ENCODE measurements around the gene TPT1. TPM values are rescaled to one million over a fixed set of nuclear protein-coding genes. Genes with fewer than 3 reads are reported as not detected.
"Not testable (repeated sequence)": the region's sequence is repeated elsewhere in the genome, so short reads cannot be mapped to it uniquely, and the experiment has no call there.

The TPT1 gene
- total RNA-seq: 1,653 and 2,345 TPM in 2 replicates

DNA sequence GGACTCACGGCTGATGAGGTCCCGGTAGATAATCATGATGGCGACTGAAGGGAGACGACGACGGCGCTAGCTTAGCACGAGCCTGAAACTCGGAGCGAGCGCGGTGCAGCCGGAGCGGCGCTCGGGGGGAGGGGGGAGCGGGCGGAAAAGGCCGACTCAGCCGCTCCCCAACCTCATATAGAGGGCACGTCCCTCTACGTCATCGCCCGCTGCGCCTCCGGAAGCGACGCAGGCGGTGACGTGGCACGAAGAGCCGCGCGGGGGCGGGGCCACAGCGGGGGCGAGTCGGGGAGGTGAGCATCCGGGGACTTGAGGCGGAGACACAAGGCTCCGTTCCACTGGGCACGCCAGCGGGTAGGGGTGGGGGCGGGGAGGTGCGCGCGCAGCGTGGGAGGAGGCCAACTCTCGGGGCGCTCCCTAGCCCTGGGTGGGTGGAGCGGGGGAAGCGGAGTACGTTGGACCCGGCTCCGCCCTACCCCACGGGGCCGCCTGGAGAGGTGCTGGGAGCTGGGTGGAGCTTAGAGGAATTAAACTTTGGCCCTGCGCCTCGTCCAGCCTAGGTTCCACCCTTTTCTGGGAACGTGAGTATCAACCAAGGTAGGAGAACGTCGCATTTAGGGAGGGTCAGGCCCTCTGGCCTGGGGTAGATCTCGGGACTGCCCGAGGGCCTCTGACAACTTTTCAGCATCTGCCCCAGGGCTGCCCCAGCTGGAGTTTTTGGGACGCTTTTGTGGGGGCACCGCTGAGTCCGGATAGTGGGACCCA is at the start of gene TPT1:
Gene TPT1 (minus strand): TSS at position 150 of the 765 bp plus-strand sequence. CDS start 114 bp downstream, at position 36.
- peak; percentile 99 for DNase-seq (ENCODE audit: low read depth)
- peak within 1 kb of the TSS; percentile 96 for H3K4me3 ChIP-seq (ENCODE audit: low read depth, low read length)
- TF ChIP-seq, protein P1, sequence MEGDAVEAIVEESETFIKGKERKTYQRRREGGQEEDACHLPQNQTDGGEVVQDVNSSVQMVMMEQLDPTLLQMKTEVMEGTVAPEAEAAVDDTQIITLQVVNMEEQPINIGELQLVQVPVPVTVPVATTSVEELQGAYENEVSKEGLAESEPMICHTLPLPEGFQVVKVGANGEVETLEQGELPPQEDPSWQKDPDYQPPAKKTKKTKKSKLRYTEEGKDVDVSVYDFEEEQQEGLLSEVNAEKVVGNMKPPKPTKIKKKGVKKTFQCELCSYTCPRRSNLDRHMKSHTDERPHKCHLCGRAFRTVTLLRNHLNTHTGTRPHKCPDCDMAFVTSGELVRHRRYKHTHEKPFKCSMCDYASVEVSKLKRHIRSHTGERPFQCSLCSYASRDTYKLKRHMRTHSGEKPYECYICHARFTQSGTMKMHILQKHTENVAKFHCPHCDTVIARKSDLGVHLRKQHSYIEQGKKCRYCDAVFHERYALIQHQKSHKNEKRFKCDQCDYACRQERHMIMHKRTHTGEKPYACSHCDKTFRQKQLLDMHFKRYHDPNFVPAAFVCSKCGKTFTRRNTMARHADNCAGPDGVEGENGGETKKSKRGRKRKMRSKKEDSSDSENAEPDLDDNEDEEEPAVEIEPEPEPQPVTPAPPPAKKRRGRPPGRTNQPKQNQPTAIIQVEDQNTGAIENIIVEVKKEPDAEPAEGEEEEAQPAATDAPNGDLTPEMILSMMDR (IDR thresholded peaks at IDR 0.05; ENCODE audit: insufficient read depth, low read depth, low read length): no peak

DNA sequence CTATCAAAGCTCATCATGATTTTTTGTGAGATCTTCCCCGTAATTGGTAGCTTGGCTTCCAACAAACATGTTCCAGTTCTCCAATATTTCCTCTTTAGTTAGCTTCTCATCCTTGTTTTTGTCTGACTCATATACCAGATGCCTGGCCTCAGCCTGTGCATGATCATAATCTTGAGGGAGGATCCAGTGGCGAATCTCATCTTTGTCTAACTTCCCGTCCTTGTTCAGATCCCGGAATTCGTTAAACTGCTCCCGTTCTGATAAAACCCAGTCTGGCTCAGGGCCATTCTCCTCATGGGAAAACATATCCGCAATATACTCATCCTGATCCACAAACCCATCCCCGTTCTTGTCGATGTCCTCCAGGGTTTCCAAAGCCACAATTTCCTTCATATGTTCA is 49.4 kb upstream of the TPT1 start:
- peak; percentile 18 for DNase-seq (ENCODE audit: low read depth)
- not testable (repeated sequence) for H3K4me3 ChIP-seq (ENCODE audit: low read depth, low read length)

DNA sequence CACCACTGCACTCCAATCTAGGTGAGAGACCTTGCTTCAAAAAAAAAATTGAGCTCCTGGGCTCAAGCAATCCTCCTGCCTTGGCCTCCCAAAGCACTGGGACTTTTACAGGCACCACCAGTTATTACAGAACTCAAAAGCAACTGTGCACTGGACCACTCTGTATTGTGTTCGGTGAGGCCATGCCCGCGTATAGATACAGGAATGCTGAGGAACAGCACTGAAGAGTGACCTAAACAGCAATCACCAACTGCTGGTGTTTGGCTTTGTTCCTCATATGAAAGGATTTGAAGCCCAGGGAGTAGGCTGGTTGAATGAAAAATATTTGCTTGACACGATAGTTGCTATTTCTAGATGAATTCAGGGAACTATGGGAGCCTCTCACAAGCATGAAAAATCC is 47.7 kb upstream of the TPT1 start:
- H3K4me3 ChIP-seq (ENCODE audit: low read depth, low read length): no peak overlapping the region
- TF ChIP-seq, protein P1 (IDR thresholded peaks at IDR 0.05; ENCODE audit: insufficient read depth, low read depth, low read length): no peak
- no peak for DNase-seq (ENCODE audit: low read depth)

DNA sequence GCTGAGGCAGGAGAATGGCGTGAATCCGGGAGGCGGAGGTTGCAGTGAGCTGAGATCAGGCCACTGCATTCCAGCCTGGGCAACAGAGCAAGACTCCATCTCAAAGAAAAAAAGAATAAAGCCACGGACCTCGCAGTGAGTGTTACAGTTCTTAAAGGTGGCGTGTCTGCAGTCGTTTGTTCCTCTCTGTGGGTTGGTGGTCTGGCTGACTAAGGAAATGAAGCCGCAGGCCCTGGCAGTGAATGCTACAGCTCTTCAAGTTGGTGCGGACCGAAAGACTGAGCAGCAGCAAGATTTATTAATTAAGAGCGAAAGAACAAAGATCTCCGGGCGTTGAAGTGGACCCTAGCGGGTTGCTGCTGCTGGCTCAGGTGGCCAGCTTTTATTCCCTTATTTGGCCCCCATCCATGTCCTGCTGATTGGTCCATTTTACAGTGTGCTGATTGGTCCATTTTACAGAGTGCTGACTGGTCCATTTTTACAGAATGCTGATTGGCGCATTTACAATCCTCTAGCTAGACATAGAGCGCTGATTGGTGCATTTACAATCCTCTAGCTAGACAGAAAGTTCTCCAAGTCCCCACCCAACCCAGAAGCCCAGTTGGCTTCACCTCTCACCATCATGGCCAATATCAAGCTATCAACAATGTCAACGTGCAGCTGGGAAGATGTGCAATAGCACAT is 46.1 kb upstream of the TPT1 start:
- DNase-seq (ENCODE audit: low read depth); H3K4me3 ChIP-seq (ENCODE audit: low read depth, low read length): not testable (repeated sequence)

DNA sequence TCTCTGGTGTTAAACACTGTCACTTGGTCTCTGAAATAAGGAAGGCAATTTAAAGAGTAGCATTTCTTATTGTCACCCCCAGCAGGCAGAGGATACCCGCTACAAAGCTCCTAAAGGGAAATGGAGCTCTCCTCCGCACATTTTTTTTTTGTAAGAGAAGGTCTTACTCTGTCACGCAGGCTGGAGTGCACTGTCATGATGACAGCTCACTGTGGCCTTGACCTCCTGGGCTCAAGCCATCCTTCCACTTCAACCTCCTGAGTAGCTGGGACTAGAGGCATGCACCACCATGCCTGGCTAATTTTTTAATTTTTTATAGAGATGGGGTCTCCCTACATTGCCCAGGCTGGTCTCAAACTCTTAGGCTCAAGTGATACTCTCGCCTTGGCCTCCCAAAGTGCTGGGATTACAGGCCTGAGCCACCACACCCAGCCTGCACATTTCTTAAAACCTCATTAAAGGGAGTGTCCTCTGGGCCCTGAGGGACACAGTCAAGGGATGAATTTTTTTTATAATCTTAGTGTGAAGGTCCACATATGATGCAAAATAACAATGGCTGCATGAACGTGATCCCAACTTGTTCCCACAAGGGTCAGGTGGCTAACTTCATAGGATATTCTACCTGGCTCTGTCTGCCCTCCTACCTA is 45.0 kb upstream of the TPT1 start:
- TF ChIP-seq, protein P1 (IDR thresholded peaks at IDR 0.05; ENCODE audit: insufficient read depth, low read depth, low read length): no peak
- H3K4me3 ChIP-seq (ENCODE audit: low read depth, low read length): no peak overlapping the region
- no peak for DNase-seq (ENCODE audit: low read depth)

DNA sequence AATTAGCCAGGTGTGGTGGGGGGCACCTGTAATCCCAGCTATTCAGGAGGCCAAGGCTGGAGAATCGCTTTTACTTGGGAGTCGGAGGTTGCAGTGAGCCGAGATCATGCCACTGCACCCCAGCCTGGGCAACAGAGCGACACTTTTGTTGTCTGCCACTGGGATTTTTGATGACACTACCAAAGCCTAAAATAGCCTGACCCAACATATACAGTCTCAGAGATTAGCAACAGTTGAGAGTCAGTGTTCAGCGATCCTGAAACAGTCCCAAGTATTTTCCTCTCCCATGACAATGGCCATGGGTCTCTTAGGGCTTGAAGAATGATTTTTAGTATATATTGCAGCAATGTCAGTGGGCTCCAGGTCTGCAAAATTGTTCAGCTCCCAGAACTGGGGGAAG is 44.3 kb upstream of the TPT1 start:
- DNase-seq (ENCODE audit: low read depth): no peak
- no peak overlapping the region for H3K4me3 ChIP-seq (ENCODE audit: low read depth, low read length)
- TF ChIP-seq, protein P1 (IDR thresholded peaks at IDR 0.05; ENCODE audit: insufficient read depth, low read depth, low read length): no peak

DNA sequence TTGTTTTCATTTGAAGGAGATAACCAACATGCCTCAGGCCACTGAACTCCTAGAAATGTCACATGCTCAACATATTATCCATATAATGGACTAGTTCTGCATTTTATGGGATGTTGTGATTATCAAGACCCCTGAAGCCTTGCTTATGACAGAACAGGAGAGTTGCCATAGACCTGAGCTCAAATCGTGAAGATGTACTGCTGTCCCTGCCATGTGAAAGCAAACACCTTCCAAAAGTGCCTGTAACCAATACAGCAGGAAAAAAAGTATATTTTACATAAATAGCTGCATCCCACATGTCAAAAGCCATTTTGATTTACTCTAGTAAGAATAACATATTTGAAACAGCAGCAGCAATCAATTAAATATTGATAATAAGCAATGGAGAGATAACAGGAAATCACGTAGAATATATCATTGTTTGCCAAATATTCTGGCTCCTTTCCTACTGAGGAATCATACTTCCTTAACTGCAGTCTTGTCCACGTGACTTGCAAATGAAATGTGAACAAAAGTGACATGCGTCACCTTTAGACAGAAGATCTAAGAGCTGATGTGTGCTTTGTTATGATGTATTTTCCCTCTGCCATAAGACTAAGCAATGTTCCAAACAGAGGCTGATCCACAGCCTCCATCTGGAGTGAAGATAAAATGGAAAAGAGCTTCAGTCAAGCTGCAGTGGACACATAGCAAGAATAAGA is 43.6 kb upstream of the TPT1 start:
- no peak for DNase-seq (ENCODE audit: low read depth)
- H3K4me3 ChIP-seq (ENCODE audit: low read depth, low read length): no peak overlapping the region
- TF ChIP-seq, protein P1 (IDR thresholded peaks at IDR 0.05; ENCODE audit: insufficient read depth, low read depth, low read length): no peak

DNA sequence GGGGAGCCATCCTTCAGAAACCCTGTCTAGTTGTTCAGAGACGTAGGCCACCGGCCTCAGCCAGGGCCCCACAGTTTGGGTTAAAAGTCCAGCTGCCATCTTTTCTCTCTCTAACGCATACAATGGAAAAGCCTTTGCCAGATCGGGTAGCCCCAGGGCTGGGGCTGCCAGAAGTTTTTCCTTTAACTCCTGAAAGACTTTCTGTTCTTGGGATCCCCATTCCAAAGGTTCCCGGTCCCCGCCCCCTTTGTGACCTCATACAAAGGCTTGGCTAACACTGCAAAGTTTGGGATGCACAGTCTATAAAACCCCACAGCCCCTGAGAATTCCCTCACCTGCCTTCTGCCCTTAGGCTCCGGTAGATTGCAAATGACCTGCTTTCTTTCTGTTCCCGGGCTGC is 41.8 kb upstream of the TPT1 start:
- not testable (repeated sequence) for H3K4me3 ChIP-seq (ENCODE audit: low read depth, low read length); DNase-seq (ENCODE audit: low read depth)

Measured in fibroblast of villous mesenchyme (primary cell).